RWPE1 (cell line): ENCODE measurements around the gene CD84.

Experiments
- CTCF ChIA-PET: fragments of 350-600 bp; sonication (Branson Sonifier 250); formaldehyde crosslinking; extraction: SDS; loops from one replicate; lab custom pipeline; 2021; lab: Yijun Ruan, JAX
- POLR2A ChIA-PET: fragments of 400-600 bp; formaldehyde crosslinking; extraction: SDS; loops from one replicate; lab custom pipeline; 2020; ENCODE audit warnings: antibody characterized with exemption; ENCODE audit not compliant: low non-redundant PET; lab: Yijun Ruan, JAX
- DNase-seq: peaks from one replicate; pipeline ENCODE4 v3.0.0; 2012; ENCODE audit warnings: low spot score
- H3K27ac ChIP-seq: fragments of 450-650 bp; 2 replicates; pipeline ENCODE4 v1.5.1; 2017
- CTCF ChIP-seq: fragments of 450-650 bp; conservative IDR thresholded peaks from 2 replicates; pipeline ENCODE4 v1.5.1; 2017; ENCODE audit warnings: low read depth, mild to moderate bottlenecking

The CD84 gene

GRCh38 chr1:160491981-160492380 is 87.3 kb downstream of the CD84 start:
- DNase-seq, result no peak
- POLR2A ChIA-PET, result no interaction called here
- no peak overlapping the region for H3K27ac ChIP-seq
- TF ChIP-seq CTCF, result no peak
- CTCF ChIA-PET, result no interaction called here
